Activated CD8-positive, alpha-beta memory T cell treated with anti-CD3 and anti-CD28 coated beads for 1 hour (primary cell): ENCODE measurements around the gene ETHE1.

Source experiments
- DNase-seq, 2 donors: peaks; one replicate each; pipeline ENCODE4 v3.0.0-alpha.2; 2020; ENCODE audit warnings: low read depth in 1 of 2; ENCODE audit errors: extremely low read depth in 1 of 2

The ETHE1 gene

GRCh38 chr19:43467276-43467675 is 59.7 kb downstream of the ETHE1 start:
- DNase-seq: no peak

DNA sequence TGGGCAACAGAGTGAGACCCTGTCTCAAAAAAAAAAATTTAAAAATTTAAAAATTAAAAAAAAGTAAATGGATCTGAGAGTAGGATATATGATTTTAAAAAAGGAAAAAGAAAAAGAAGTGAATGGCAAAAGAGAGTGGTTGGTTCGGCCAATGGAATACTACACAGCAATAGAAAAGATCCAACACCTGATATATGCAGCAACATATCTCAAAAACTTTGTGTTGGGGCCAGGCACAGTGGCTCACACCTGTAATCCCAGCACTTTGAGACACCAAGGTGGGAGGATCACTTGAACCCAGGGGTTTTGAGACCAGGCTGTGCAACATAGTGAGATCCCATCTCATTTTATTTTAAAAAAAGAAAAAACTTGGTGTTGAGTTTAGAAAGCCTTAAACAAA is 60.2 kb downstream of the ETHE1 start:
- DNase-seq: no peak

- DNase-seq: no peak
These were observed 61.4 kb downstream of the ETHE1 start, which contains the start of gene LYPD3 for GRCh38 chr19:43465468-43466120. TSS of gene LYPD3 (minus strand) at chr19:43465608. CDS start at chr19:43465571, 37 bp downstream.

- DNase-seq: peak in 1 of 2 donors; percentile 63
These were observed 62.7 kb downstream of the ETHE1 start for GRCh38 chr19:43464134-43464775.

GRCh38 chr19:43463381-43464133 is 63.4 kb downstream of the ETHE1 start:
- peak; percentile 99 for DNase-seq

GRCh38 chr19:43462785-43463380 is 64.1 kb downstream of the ETHE1 start:
- DNase-seq: no peak

- DNase-seq: no peak
These were observed 64.6 kb downstream of the ETHE1 start for GRCh38 chr19:43462383-43462782.

DNA sequence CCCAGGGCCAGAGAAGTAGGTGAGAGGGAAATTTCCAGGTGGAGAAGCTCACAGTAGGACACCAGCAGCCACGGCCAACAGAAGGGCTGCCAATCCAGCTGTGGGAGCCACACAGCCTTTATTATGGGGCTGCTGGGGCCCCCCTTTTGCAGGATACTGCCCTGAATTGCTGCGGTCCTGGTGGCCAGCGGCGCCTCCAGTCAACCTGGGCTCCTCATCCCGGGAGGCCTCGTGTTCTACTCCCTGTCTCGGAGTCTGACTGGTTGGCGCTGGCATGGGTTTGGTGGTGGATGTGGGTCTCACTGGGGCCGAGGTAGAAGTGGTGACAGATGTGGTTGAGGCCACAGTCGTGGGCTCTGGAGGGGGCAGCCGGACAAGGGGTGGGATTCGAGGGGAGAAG is 65.7 kb downstream of the ETHE1 start:
- no peak for DNase-seq

DNA sequence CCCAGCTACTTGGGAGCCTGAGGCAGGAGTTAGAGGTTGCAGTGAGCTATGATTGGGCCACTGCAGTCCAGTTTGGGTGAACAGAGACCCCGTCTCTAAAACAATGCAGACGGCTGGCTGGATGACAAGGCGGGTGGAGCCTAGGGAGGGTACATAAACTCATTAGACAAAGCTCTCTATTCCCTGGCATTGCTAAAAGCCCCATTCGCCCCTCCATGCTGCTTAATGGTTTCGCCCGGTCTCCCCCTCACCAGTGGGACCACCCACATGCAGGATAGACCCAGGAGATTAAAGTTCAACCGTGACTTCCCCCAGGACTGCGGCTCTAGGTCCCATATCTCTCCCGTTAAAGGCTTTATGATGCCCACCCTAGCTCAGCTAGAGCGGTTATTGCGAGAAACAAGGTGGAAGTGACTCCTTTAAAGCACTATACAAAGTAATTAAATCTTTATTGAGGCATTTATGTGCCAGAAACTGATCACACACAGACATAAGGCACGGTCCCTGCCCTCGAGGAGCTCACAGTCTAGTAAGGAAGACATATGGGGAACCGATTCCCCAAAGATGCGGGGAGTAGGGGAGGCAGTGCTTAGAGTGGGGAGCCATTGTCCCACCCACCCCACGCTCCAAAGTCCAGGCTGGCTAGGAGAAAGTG is 66.5 kb downstream of the ETHE1 start:
- DNase-seq: no peak

- no peak for DNase-seq
These were observed 69.2 kb downstream of the ETHE1 start for GRCh38 chr19:43457809-43458208.
